Peyer's patch (tissue), 4 donors: ENCODE results near the gene STK31. TPM values are rescaled to one million over a fixed set of nuclear protein-coding genes. Genes with fewer than 3 reads are reported as not detected.
A peak's percentile ranks its signal among the peaks of the same experiment; 100 is the strongest.
"Not testable (repeated sequence)": the region's sequence is repeated elsewhere in the genome, so short reads cannot be mapped to it uniquely, and the experiment has no call there.

Experiments used
- DNase-seq, 3 donors: peaks; one replicate each; pipeline ENCODE4 v3.0.0-alpha.2; 2017 to 2019
- H3K27ac ChIP-seq, 4 donors: fragments of 200-600 bp; sonication (generic); one replicate each; pipeline ENCODE4 v1.5.1; 2016 to 2019
- H3K27me3 ChIP-seq, 2 donors: fragments of 200-600 bp; sonication (generic); one replicate each; pipeline ENCODE4 v1.5.1; 2019
- H3K36me3 ChIP-seq, 3 donors: fragments of 200-600 bp; sonication (generic); one replicate each; pipeline ENCODE4 v1.5.1; 2016 to 2019
- H3K4me1 ChIP-seq, 4 donors: fragments of 200-600 bp; sonication (generic); one replicate each; pipeline ENCODE4 v1.5.1; 2016 to 2019
- H3K4me3 ChIP-seq, 4 donors: fragments of 200-600 bp; sonication (generic); 1 replicate in 3 of 4; 2 replicates in 1 of 4; pipeline ENCODE4 v1.5.1; 2016 to 2019; ENCODE audit warnings: mild to moderate bottlenecking in 1 of 4
- H3K9me3 ChIP-seq, 4 donors: fragments of 200-600 bp; sonication (generic); one replicate each; pipeline ENCODE4 v1.5.1; 2016 to 2019; ENCODE audit warnings: mild to moderate bottlenecking in 1 of 4
- POLR2A ChIP-seq, 2 donors: fragments of 450-650 bp; IDR thresholded peaks; one replicate each; pipeline ENCODE4 v1.5.1; 2017; ENCODE audit warnings: antibody characterized with exemption in 2 of 2, mild to moderate bottlenecking in 2 of 2, moderate library complexity in 2 of 2
- total RNA-seq, 4 donors: library from RNA; depleted of rRNA; stranded (reverse); fragments of >200 nt; gene quantifications; one replicate each; pipeline ENCODE4 v1.1.0, GENCODE V29; 2016
- TF ChIP-seq, protein P1 (sequence below), 6 experiments: fragments of 450-650 bp in 4 of 6; fragments of 200-600 bp in 2 of 6; sonication (generic) in 1 of 6; IDR thresholded peaks; one replicate each; pipeline ENCODE4 v1.5.1; 2017 to 2019; ENCODE audit warnings: antibody characterized with exemption in 6 of 6, mild to moderate bottlenecking in 3 of 6, moderate library complexity in 1 of 6

The STK31 gene
- total RNA-seq, 4 donors from 2014 or later = 1.7 to 9.1 (median 2.8) TPM; not detected in 1

GRCh38 chr7:23833405-23833804 lies 123.4 kb downstream of the STK31 start:
- no peak for DNase-seq
- Histone ChIP-seq H3K27ac (no peak overlapping the region), H3K4me1 (no peaks in the 10 kb centered on the region), H3K27me3 (no peaks in the 10 kb centered on the region), H3K4me3 (no peak overlapping the region), H3K9me3 (peaks cover 0 to 15% (median 0%) of the 10 kb centered on the region in 4 donors), H3K36me3 (no peaks in the 10 kb centered on the region)
- TF ChIP-seq POLR2A (IDR thresholded peaks at IDR 0.05) = no peak
- TF ChIP-seq, protein P1, sequence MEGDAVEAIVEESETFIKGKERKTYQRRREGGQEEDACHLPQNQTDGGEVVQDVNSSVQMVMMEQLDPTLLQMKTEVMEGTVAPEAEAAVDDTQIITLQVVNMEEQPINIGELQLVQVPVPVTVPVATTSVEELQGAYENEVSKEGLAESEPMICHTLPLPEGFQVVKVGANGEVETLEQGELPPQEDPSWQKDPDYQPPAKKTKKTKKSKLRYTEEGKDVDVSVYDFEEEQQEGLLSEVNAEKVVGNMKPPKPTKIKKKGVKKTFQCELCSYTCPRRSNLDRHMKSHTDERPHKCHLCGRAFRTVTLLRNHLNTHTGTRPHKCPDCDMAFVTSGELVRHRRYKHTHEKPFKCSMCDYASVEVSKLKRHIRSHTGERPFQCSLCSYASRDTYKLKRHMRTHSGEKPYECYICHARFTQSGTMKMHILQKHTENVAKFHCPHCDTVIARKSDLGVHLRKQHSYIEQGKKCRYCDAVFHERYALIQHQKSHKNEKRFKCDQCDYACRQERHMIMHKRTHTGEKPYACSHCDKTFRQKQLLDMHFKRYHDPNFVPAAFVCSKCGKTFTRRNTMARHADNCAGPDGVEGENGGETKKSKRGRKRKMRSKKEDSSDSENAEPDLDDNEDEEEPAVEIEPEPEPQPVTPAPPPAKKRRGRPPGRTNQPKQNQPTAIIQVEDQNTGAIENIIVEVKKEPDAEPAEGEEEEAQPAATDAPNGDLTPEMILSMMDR (IDR thresholded peaks at IDR 0.05) = no peak

GRCh38 chr7:23844837-23845236 lies 134.8 kb downstream of the STK31 start:
- not testable (repeated sequence) for H3K27me3 ChIP-seq, H3K9me3 ChIP-seq, DNase-seq, H3K4me3 ChIP-seq, H3K4me1 ChIP-seq, H3K36me3 ChIP-seq, H3K27ac ChIP-seq

GRCh38 chr7:23852135-23852534 lies 142.1 kb downstream of the STK31 start:
- Histone ChIP-seq H3K27me3 (no peaks in the 10 kb centered on the region), H3K4me1 (no peaks in the 10 kb centered on the region), H3K36me3 (no peaks in the 10 kb centered on the region), H3K27ac (no peak overlapping the region), H3K4me3 (no peak overlapping the region), H3K9me3 (no peaks in the 10 kb centered on the region)
- DNase-seq = no peak
- no peak for TF ChIP-seq POLR2A (IDR thresholded peaks at IDR 0.05)
- TF ChIP-seq, protein P1 (IDR thresholded peaks at IDR 0.05) = no peak

DNA sequence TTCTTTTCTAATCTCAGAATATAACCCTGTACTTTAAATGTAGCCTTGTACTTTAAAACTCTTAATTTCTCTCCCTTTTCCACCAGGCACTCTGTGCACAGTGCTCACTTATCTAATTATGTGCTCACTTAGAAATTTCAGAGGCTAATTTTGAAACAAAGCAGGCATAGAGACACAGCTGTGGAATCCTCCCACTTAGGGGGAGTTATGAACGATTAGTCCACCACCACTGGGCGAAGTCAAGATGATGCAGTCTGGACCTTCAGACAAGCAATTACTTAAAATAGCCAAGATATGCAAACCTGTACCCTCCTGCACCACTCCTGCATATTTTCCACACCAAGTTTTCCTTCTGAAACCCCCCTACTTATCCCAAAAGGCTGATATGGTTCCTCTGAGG lies 143.0 kb downstream of the STK31 start:
- Histone ChIP-seq H3K4me1 (no peaks in the 10 kb centered on the region), H3K9me3 (no peaks in the 10 kb centered on the region), H3K36me3 (no peaks in the 10 kb centered on the region), H3K27me3 (no peaks in the 10 kb centered on the region), H3K27ac (no peak overlapping the region), H3K4me3 (no peak overlapping the region)
- TF ChIP-seq, protein P1 (IDR thresholded peaks at IDR 0.05) = no peak
- no peak for TF ChIP-seq POLR2A (IDR thresholded peaks at IDR 0.05)
- DNase-seq = no peak

- TF ChIP-seq, protein P1 (IDR thresholded peaks at IDR 0.05) = peak in 4 of 6 experiments; percentile 28 to 71 (median 66)
- TF ChIP-seq POLR2A (IDR thresholded peaks at IDR 0.05) = no peak
- H3K4me1 ChIP-seq = no peaks in the 10 kb centered on the region
- peak in 1 of 3 donors; percentile 51 for DNase-seq
- no peak overlapping the region for H3K27ac ChIP-seq
- no peaks in the 10 kb centered on the region for H3K9me3 ChIP-seq
- no peak overlapping the region for H3K4me3 ChIP-seq
- no peaks in the 10 kb centered on the region for H3K27me3 ChIP-seq
- H3K36me3 ChIP-seq = no peaks in the 10 kb centered on the region
Observed at GRCh38 chr7:23863209-23863787, 153.3 kb downstream of the STK31 start.

DNA sequence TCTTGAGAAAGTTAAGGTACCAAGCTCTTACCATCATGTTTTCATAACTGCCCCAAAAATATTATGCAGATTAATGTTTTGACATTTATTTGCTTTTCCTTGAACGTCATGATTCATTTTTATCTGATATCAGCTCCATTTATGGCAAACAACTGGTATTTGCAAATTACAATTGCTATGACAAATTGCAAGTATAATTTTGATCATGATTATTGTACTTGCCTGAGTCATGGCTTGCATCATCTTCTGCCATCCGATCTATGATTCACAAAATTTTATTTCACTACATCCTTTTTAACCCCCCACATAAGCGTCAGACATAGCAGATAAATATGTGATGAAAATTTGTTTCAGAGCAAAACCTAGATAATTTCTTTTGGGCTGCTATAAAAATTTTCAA lies 155.0 kb downstream of the STK31 start:
- no peaks in the 10 kb centered on the region for H3K4me1 ChIP-seq
- H3K4me3 ChIP-seq = no peak overlapping the region
- H3K36me3 ChIP-seq = no peaks in the 10 kb centered on the region
- no peaks in the 10 kb centered on the region for H3K9me3 ChIP-seq
- no peak for DNase-seq
- no peak overlapping the region for H3K27ac ChIP-seq
- TF ChIP-seq, protein P1 (IDR thresholded peaks at IDR 0.05) = no peak
- TF ChIP-seq POLR2A (IDR thresholded peaks at IDR 0.05) = no peak
- H3K27me3 ChIP-seq = no peaks in the 10 kb centered on the region
